Central memory CD8-positive, alpha-beta T cell (primary cell): ENCODE results near the gene TYW1.
"Not testable (repeated sequence)": the region's sequence is repeated elsewhere in the genome, so short reads cannot be mapped to it uniquely, and the experiment has no call there.

ENCODE experiments used
- ATAC-seq: fragments of 150-1000 bp; cut with Tn5 transposase; replicated peaks from 2 replicates; pipeline ENCODE4 v1.10.0; 2022; ENCODE audit warnings: mild to moderate bottlenecking, moderate FRiP score, moderate number of reproducible peaks; ENCODE audit not compliant: poor library complexity, severe bottlenecking; ENCODE audit errors: extremely low read depth
- DNase-seq, 2 donors: peaks; one replicate each; pipeline ENCODE4 v3.0.0; 2021; ENCODE audit warnings: low spot score in 2 of 2
- H3K27ac Mint-ChIP-seq: one replicate; pipeline ENCODE4 v1.8.0; 2022; ENCODE audit warnings: low read depth, mild to moderate bottlenecking, moderate library complexity, mixed read lengths
- H3K27me3 Mint-ChIP-seq: one replicate; pipeline ENCODE4 v1.8.0; 2022; ENCODE audit warnings: mixed read lengths
- H3K36me3 Mint-ChIP-seq: one replicate; pipeline ENCODE4 v1.8.0; 2022; ENCODE audit warnings: mild to moderate bottlenecking, moderate library complexity, mixed read lengths; ENCODE audit not compliant: insufficient read depth
- H3K4me1 Mint-ChIP-seq: one replicate; pipeline ENCODE4 v1.8.0; 2022; ENCODE audit warnings: mixed read lengths
- H3K4me3 Mint-ChIP-seq: one replicate; pipeline ENCODE4 v1.8.0; 2022; ENCODE audit warnings: mild to moderate bottlenecking, moderate library complexity, mixed read lengths
- H3K9me3 Mint-ChIP-seq: one replicate; pipeline ENCODE4 v1.8.0; 2022; ENCODE audit warnings: mixed read lengths

The TYW1 gene

GRCh38 chr7:66967029-66967428, 29.6 kb upstream of the TYW1 start:
- Mint-ChIP-seq H3K9me3 (no peaks in the 10 kb centered on the region), H3K4me3 (no peak overlapping the region), H3K36me3 (peaks cover 3% of the 10 kb centered on the region), H3K27ac (no peak overlapping the region), H3K4me1 (no peaks in the 10 kb centered on the region), H3K27me3 (peaks cover 7% of the 10 kb centered on the region)
- ATAC-seq (no peak), DNase-seq (no peak)

GRCh38 chr7:66969001-66969400, 27.6 kb upstream of the TYW1 start:
- not testable (repeated sequence) for H3K4me3 Mint-ChIP-seq, ATAC-seq, H3K9me3 Mint-ChIP-seq, DNase-seq, H3K4me1 Mint-ChIP-seq, H3K36me3 Mint-ChIP-seq, H3K27ac Mint-ChIP-seq, H3K27me3 Mint-ChIP-seq

GRCh38 chr7:66970310-66970709, 26.3 kb upstream of the TYW1 start:
- Mint-ChIP-seq H3K27me3 (peaks cover 7% of the 10 kb centered on the region), H3K4me1 (no peaks in the 10 kb centered on the region), H3K4me3 (no peak overlapping the region), H3K36me3 (peaks cover 3% of the 10 kb centered on the region), H3K9me3 (no peaks in the 10 kb centered on the region), H3K27ac (no peak overlapping the region)
- no peak for DNase-seq
- no peak for ATAC-seq

GRCh38 chr7:66974986-66975590, 21.5 kb upstream of the TYW1 start:
- Mint-ChIP-seq H3K4me3 (no peak overlapping the region), H3K27me3 (peaks cover 7% of the 10 kb centered on the region), H3K36me3 (no peaks in the 10 kb centered on the region), H3K27ac (no peak overlapping the region), H3K9me3 (peaks cover 7% of the 10 kb centered on the region), H3K4me1 (no peaks in the 10 kb centered on the region)
- no peak for DNase-seq
- no peak for ATAC-seq

GRCh38 chr7:66978312-66978711, 18.3 kb upstream of the TYW1 start:
- H3K36me3 Mint-ChIP-seq, H3K27me3 Mint-ChIP-seq, ATAC-seq, H3K4me1 Mint-ChIP-seq, H3K4me3 Mint-ChIP-seq, DNase-seq, H3K27ac Mint-ChIP-seq: not testable (repeated sequence)
- H3K9me3 Mint-ChIP-seq, result peaks cover 14% of the 10 kb centered on the region

- H3K9me3 Mint-ChIP-seq, result peaks cover 14% of the 10 kb centered on the region
- H3K27me3 Mint-ChIP-seq, H3K4me3 Mint-ChIP-seq, H3K27ac Mint-ChIP-seq, H3K4me1 Mint-ChIP-seq, H3K36me3 Mint-ChIP-seq, ATAC-seq, DNase-seq: not testable (repeated sequence)
These were observed 17.6 kb upstream of the TYW1 start for GRCh38 chr7:66979013-66979412.

GRCh38 chr7:66980336-66980735, 16.3 kb upstream of the TYW1 start:
- H3K27me3 Mint-ChIP-seq, H3K4me1 Mint-ChIP-seq: not testable (repeated sequence)

GRCh38 chr7:66989552-66989951, 7.1 kb upstream of the TYW1 start:
- Mint-ChIP-seq H3K36me3 (peaks cover 72% of the 10 kb centered on the region), H3K4me1 (peaks cover 16% of the 10 kb centered on the region)
- not testable (repeated sequence) for H3K9me3 Mint-ChIP-seq, H3K27me3 Mint-ChIP-seq, H3K27ac Mint-ChIP-seq, H3K4me3 Mint-ChIP-seq, DNase-seq, ATAC-seq

More at GRCh38 chr7:66980336-66980735, 16.3 kb upstream of the TYW1 start:
- H3K36me3 Mint-ChIP-seq, ATAC-seq, H3K27ac Mint-ChIP-seq, DNase-seq, H3K4me3 Mint-ChIP-seq: not testable (repeated sequence)
- H3K9me3 Mint-ChIP-seq, result peaks cover 14% of the 10 kb centered on the region

GRCh38 chr7:66994051-66994450, 2.6 kb upstream of the TYW1 start:
- not testable (repeated sequence) for ATAC-seq, H3K27me3 Mint-ChIP-seq, H3K9me3 Mint-ChIP-seq, DNase-seq
- peaks cover 66% of the 10 kb centered on the region for H3K36me3 Mint-ChIP-seq
- H3K27ac Mint-ChIP-seq, result peak overlapping the region; percentile 100
- H3K4me1 Mint-ChIP-seq, result peaks cover 35% of the 10 kb centered on the region
- peak overlapping the region; percentile 99 for H3K4me3 Mint-ChIP-seq

- H3K36me3 Mint-ChIP-seq, result peaks cover 64% of the 10 kb centered on the region
- H3K9me3 Mint-ChIP-seq, H3K27me3 Mint-ChIP-seq: not testable (repeated sequence)
- peak overlapping the region; percentile 99 for H3K4me3 Mint-ChIP-seq
- ATAC-seq (peak; percentile 76), DNase-seq (peak; percentile 27 to 63)
- peak overlapping the region; percentile 100 for H3K27ac Mint-ChIP-seq
- peaks cover 35% of the 10 kb centered on the region for H3K4me1 Mint-ChIP-seq
These were observed 2.0 kb upstream of the TYW1 start for GRCh38 chr7:66994691-66995049.

- H3K4me3 Mint-ChIP-seq, result peak within 1 kb of the TSS; percentile 99
- ATAC-seq (peak; percentile 60), DNase-seq (peak; percentile 86 to 96)
- peaks cover 62% of the 10 kb centered on the region for H3K36me3 Mint-ChIP-seq
- peaks cover 35% of the 10 kb centered on the region for H3K4me1 Mint-ChIP-seq
- not testable (repeated sequence) for H3K27me3 Mint-ChIP-seq, H3K9me3 Mint-ChIP-seq
- peak within 1 kb of the TSS; percentile 100 for H3K27ac Mint-ChIP-seq
These were observed 1.4 kb upstream of the TYW1 start, which contains the start of gene SBDS for GRCh38 chr7:66995050-66995776. SBDS (minus strand) TSS chr7:66995586; CDS start chr7:66995417, 169 bp downstream.

- Mint-ChIP-seq H3K4me1 (peaks cover 12% of the 10 kb centered on the region), H3K36me3 (peaks cover 26% of the 10 kb centered on the region)
- H3K4me3 Mint-ChIP-seq, H3K27ac Mint-ChIP-seq, DNase-seq, ATAC-seq, H3K9me3 Mint-ChIP-seq, H3K27me3 Mint-ChIP-seq: not testable (repeated sequence)
These were observed 4.1 kb downstream of the TYW1 start for GRCh38 chr7:67000601-67001258.

GRCh38 chr7:67004145-67004544, 7.5 kb downstream of the TYW1 start:
- not testable (repeated sequence) for H3K27ac Mint-ChIP-seq, ATAC-seq, H3K9me3 Mint-ChIP-seq, H3K4me3 Mint-ChIP-seq, DNase-seq, H3K27me3 Mint-ChIP-seq, H3K4me1 Mint-ChIP-seq
- H3K36me3 Mint-ChIP-seq, result peaks cover 44% of the 10 kb centered on the region
